Measurements from ENCODE around the gene UBE2Z.

Gene UBE2Z

GRCh38 chr17:48873209-48873608, 35.0 kb upstream of the UBE2Z start (continued):
- TF ChIP-seq PRDM2 (tag by site-specific recombination; IDR thresholded peaks at IDR 0.05; ENCODE audit: borderline replicate concordance) (no peak), ZFHX2 (tag by site-specific recombination; conservative IDR thresholded peaks at IDR 0.05) (peak; percentile 67), ZNF600 (tag by site-specific recombination; IDR thresholded peaks at IDR 0.05) (no peak), ZNF138 (tag by site-specific recombination; IDR thresholded peaks at IDR 0.05; ENCODE audit: borderline replicate concordance) (no peak), ZNF843 (tag by site-specific recombination; IDR thresholded peaks at IDR 0.05) (no peak), PRDM6 (tag by site-specific recombination; IDR thresholded peaks at IDR 0.05) (no peak), ZNF548 (tag by site-specific recombination; IDR thresholded peaks at IDR 0.05) (no peak), REST (tag by site-specific recombination; IDR thresholded peaks at IDR 0.05) (no peak)

- TF ChIP-seq ZNF335 (tag by site-specific recombination; conservative IDR thresholded peaks at IDR 0.05) (peak; percentile 86), ZNF645 (tag by site-specific recombination; IDR thresholded peaks at IDR 0.05) (no peak)
- ChIA-PET CTCF (interaction anchor here (0.6 to 14.7 kb wide), 11 partner anchors 11 to 210 kb away, joined by 3 to 336 read pairs (median 10); no protein-coding TSS in a partner anchor), POLR2A (interaction anchor here (0.7 kb wide), 1 partner anchor 19 kb away, joined by 3 read pairs; the partner anchor contains the start of gene ATP5MC1)
- H3K36me3 ChIP-seq (ENCODE audit: control insufficient read depth in 2 of 2, insufficient read depth in 1 of 2, low read length in 2 of 2) = no peaks in the 10 kb centered on the region
- no peak overlapping the region for H3K4me3 ChIP-seq (ENCODE audit: low read depth, low read length)
- H3K4me1 ChIP-seq (ENCODE audit: control insufficient read depth, insufficient read depth, low read length) = no peaks in the 10 kb centered on the region
- H3K9me3 ChIP-seq (ENCODE audit: control insufficient read depth, insufficient read depth, low read depth, low read length) = no peaks in the 10 kb centered on the region
- H3K27ac ChIP-seq (ENCODE audit: extremely low read depth, low read depth, low read length) = no peak overlapping the region
Measured at GRCh38 chr17:48873696-48874443, 34.3 kb upstream of the UBE2Z start.

Measured in HEK293 (cell line).